IPS-NIHi7 (cell line): ENCODE results near the gene CDKN2B.
A peak's percentile ranks its signal among the peaks of the same experiment; 100 is the strongest.
"Not testable (repeated sequence)": the region's sequence is repeated elsewhere in the genome, so short reads cannot be mapped to it uniquely, and the experiment has no call there.

ENCODE experiments used
- DNase-seq: peaks from one replicate; pipeline ENCODE4 v3.0.0; 2012; ENCODE audit warnings: mixed read lengths; ENCODE audit errors: extremely low spot score

Gene CDKN2B

GRCh38 chr9:22008717-22009505, at the start of gene CDKN2B:
CDKN2B (minus strand) TSS chr9:22009305; CDS start chr9:22008953, 352 bp downstream.
- DNase-seq: peak; percentile 99

GRCh38 chr9:22057972-22058371, 48.9 kb upstream of the CDKN2B start:
- DNase-seq: not testable (repeated sequence)

- no peak for DNase-seq
Measured at GRCh38 chr9:22056402-22056801, 47.3 kb upstream of the CDKN2B start.

- no peak for DNase-seq
Measured at GRCh38 chr9:22055090-22055489, 46.0 kb upstream of the CDKN2B start.

- no peak for DNase-seq
Measured at GRCh38 chr9:22054529-22054928, 45.4 kb upstream of the CDKN2B start.

GRCh38 chr9:22054076-22054475, 45.0 kb upstream of the CDKN2B start:
- no peak for DNase-seq

- no peak for DNase-seq
Measured at GRCh38 chr9:22053178-22053577, 44.1 kb upstream of the CDKN2B start.

GRCh38 chr9:22052376-22052945, 43.4 kb upstream of the CDKN2B start:
- DNase-seq: no peak

GRCh38 chr9:22050924-22051323, 41.8 kb upstream of the CDKN2B start:
- DNase-seq: no peak

GRCh38 chr9:22049411-22049810, 40.3 kb upstream of the CDKN2B start:
- DNase-seq: no peak

- no peak for DNase-seq
Measured at GRCh38 chr9:22047596-22047995, 38.5 kb upstream of the CDKN2B start.

GRCh38 chr9:22046243-22046885, 37.3 kb upstream of the CDKN2B start:
- no peak for DNase-seq

- DNase-seq: no peak
Measured at GRCh38 chr9:22045423-22045822, 36.3 kb upstream of the CDKN2B start.

- no peak for DNase-seq
Measured at GRCh38 chr9:22044583-22044982, 35.5 kb upstream of the CDKN2B start.

GRCh38 chr9:22043928-22044327, 34.8 kb upstream of the CDKN2B start:
- DNase-seq: no peak

- peak; percentile 25 for DNase-seq
Measured at GRCh38 chr9:22041775-22042174, 32.7 kb upstream of the CDKN2B start.

- no peak for DNase-seq
Measured at GRCh38 chr9:22041344-22041743, 32.2 kb upstream of the CDKN2B start.

GRCh38 chr9:22040760-22041159, 31.7 kb upstream of the CDKN2B start:
- no peak for DNase-seq

GRCh38 chr9:22039258-22039657, 30.2 kb upstream of the CDKN2B start:
- DNase-seq: no peak

GRCh38 chr9:22037954-22038690, 29.0 kb upstream of the CDKN2B start:
- no peak for DNase-seq

GRCh38 chr9:22036866-22037626, 27.9 kb upstream of the CDKN2B start:
- DNase-seq: no peak
